ENCODE results near the gene CDH13. TPM values are rescaled to one million over a fixed set of nuclear protein-coding genes. Genes with fewer than 3 reads are reported as not detected.

CDH13 gene
- total and polyA plus RNA-seq, 2 of the 8 experiments (the other 6 are each of a cell fraction or from before 2014, with no cell fraction given): 2.3 to 2.4 TPM

DNA sequence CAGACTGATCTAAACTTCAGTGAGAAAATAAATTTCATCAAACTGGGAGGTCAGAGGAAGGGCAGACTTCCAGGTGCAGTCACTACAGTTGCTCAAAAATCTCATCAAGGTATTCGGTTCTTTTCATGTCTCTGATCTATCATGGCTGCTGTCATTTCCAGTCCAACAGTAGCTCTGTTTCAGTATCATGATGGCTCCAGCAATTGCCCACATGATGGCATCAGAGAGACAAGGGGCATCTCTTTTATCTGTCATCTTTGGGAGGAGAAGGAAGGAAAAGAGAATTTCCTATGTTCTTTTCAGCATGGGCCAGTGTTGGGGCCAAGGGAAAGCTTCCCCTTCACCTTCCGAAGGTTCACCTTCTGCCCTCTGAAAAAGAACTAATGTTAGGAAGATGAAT lies 676.1 kb downstream of the CDH13 start:
- FAIRE-seq: no peak
- H4K5ac ChIP-seq (ENCODE audit: insufficient read length, low read depth, low read length): no peak overlapping the region
- ChIA-PET CTCF (ENCODE audit: partially characterized antibody) (interaction anchor here (0.7 to 1.9 kb wide), 8 partner anchors 9 to 671 kb away, joined by 3 to 6 read pairs (median 4); no protein-coding TSS in a partner anchor), POLR2A (ENCODE audit: partially characterized antibody) (interaction anchor here (0.6 kb wide), 1 partner anchor 23 kb away, joined by 4 read pairs; no protein-coding TSS in a partner anchor)
- H3K4me1 ChIP-seq (replicated peaks in 1 of 4; ENCODE audit: control insufficient read depth in 3 of 4, insufficient read depth in 4 of 4, low read length in 3 of 4): no peaks in the 10 kb centered on the region
- H3K27ac ChIP-seq (ENCODE audit: low read depth, low read length): no peak overlapping the region
- H3K36me3 ChIP-seq (ENCODE audit: control insufficient read depth in 2 of 4, insufficient read depth in 4 of 4, low read length in 3 of 4): no peaks in the 10 kb centered on the region
- no peak overlapping the region for H3K23ac ChIP-seq (ENCODE audit: insufficient read length)
- no peak overlapping the region for H2BK20ac ChIP-seq (ENCODE audit: low read length)
- no peak overlapping the region for H2BK12ac ChIP-seq (ENCODE audit: low read depth, low read length)
- no peak for DNase-seq (ENCODE audit: low read depth in 1 of 2, low spot score in 2 of 2)
- H3K79me2 ChIP-seq (ENCODE audit: control insufficient read depth in 1 of 2, insufficient read depth in 2 of 2, low read length in 2 of 2): no peaks in the 10 kb centered on the region
- H3K27me3 ChIP-seq (replicated peaks in 1 of 4; ENCODE audit: control insufficient read depth in 3 of 4, extremely low read depth in 1 of 4, insufficient read depth in 3 of 4, low read length in 3 of 4): no peaks in the 10 kb centered on the region
- no peak overlapping the region for H2BK5ac ChIP-seq (ENCODE audit: low read depth, low read length)
- no peaks in the 10 kb centered on the region for H3K23me2 ChIP-seq (ENCODE audit: low read depth, low read length)
- no peak overlapping the region for H3K4me2 ChIP-seq (ENCODE audit: insufficient read depth in 1 of 2, low read depth in 2 of 2, low read length in 2 of 2)
- H4K20me1 ChIP-seq (replicated peaks in 1 of 2; ENCODE audit: control insufficient read depth in 1 of 2, insufficient read depth in 2 of 2, low read length in 2 of 2): no peaks in the 10 kb centered on the region
- no peak overlapping the region for H2BK120ac ChIP-seq (replicated peaks; ENCODE audit: low read depth, low read length)
- 86% methylated on average over 2 of the region's 2 CpGs; no CpG with 5 or more reads in 1 of the 2 experiments for WGBS, 2 experiments (ENCODE audit: extremely low coverage in 1 of 2, insufficient coverage in 1 of 2, insufficient read length in 1 of 2, insufficient replicate concordance in 2 of 2, low coverage in 1 of 2, low lambda C conversion rate in 2 of 2, missing lambda C conversion rate in 1 of 2)
- no peak overlapping the region for H3K9ac ChIP-seq (replicated peaks in 1 of 4; ENCODE audit: extremely low read depth in 1 of 4, low read depth in 3 of 4, low read length in 3 of 4)
- H4K91ac ChIP-seq (replicated peaks; ENCODE audit: insufficient read length, low read length): no peak overlapping the region
- no peak overlapping the region for H2AFZ ChIP-seq (ENCODE audit: low read length)
- no peak overlapping the region for H3K4ac ChIP-seq (replicated peaks; ENCODE audit: insufficient read length, low read depth, low read length)
- H3K18ac ChIP-seq (ENCODE audit: extremely low read depth, low read length): no peak overlapping the region
- H3K79me1 ChIP-seq (ENCODE audit: low read depth, low read length): no peaks in the 10 kb centered on the region
- no peak overlapping the region for H3K4me3 ChIP-seq (ENCODE audit: extremely low read depth in 1 of 4, insufficient read depth in 2 of 4, low read depth in 3 of 4, low read length in 4 of 4)
- H2BK15ac ChIP-seq (ENCODE audit: low read length): no peak overlapping the region
- H4K8ac ChIP-seq (ENCODE audit: extremely low read depth, insufficient read depth, low read length): no peak overlapping the region
- H3K9me3 ChIP-seq (ENCODE audit: insufficient read depth in 2 of 2, low read depth in 1 of 2, low read length in 1 of 2): no peaks in the 10 kb centered on the region
- no peak overlapping the region for H3K56ac ChIP-seq (replicated peaks; ENCODE audit: insufficient read length, low read depth, low read length)
- H3K14ac ChIP-seq (ENCODE audit: insufficient read length): no peak overlapping the region
- H2AK5ac ChIP-seq (ENCODE audit: low read depth, low read length): no peak overlapping the region
- TF ChIP-seq CHD1 (IDR thresholded peaks at IDR 0.05; ENCODE audit: low read depth, low read length) (no peak), POLR2A (IDR thresholded peaks at IDR 0.05; ENCODE audit: control extremely low read depth in 1 of 2, low read depth in 2 of 2, low read length in 2 of 2) (no peak), RAD21 (IDR thresholded peaks at IDR 0.05 in 1 of 2, conservative IDR thresholded peaks at IDR 0.05 in 1 of 2; ENCODE audit: low read depth in 2 of 2, low read length in 2 of 2) (peak; percentile 26 to 27; a peak in 3 of 4 replicates)
- TF ChIP-seq, protein P1, sequence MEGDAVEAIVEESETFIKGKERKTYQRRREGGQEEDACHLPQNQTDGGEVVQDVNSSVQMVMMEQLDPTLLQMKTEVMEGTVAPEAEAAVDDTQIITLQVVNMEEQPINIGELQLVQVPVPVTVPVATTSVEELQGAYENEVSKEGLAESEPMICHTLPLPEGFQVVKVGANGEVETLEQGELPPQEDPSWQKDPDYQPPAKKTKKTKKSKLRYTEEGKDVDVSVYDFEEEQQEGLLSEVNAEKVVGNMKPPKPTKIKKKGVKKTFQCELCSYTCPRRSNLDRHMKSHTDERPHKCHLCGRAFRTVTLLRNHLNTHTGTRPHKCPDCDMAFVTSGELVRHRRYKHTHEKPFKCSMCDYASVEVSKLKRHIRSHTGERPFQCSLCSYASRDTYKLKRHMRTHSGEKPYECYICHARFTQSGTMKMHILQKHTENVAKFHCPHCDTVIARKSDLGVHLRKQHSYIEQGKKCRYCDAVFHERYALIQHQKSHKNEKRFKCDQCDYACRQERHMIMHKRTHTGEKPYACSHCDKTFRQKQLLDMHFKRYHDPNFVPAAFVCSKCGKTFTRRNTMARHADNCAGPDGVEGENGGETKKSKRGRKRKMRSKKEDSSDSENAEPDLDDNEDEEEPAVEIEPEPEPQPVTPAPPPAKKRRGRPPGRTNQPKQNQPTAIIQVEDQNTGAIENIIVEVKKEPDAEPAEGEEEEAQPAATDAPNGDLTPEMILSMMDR (IDR thresholded peaks at IDR 0.05; ENCODE audit: control extremely low read depth in 1 of 3, insufficient read depth in 1 of 3, low read depth in 1 of 3, low read length in 3 of 3): peak in 2 of 3 experiments; percentile 2 to 16; a peak in 2 of 4 replicates
